PC-9 (cell line): ENCODE measurements around the gene CNIH2.

ENCODE experiments used
- EZH2 ChIP-seq: fragments of 200-600 bp; sonication (generic); IDR thresholded peaks from 2 replicates; pipeline ENCODE4 v1.8.0; 2017; ENCODE audit warnings: antibody characterized with exemption, low read depth
- TF ChIP-seq, protein P1 (sequence below): fragments of 200-600 bp; sonication (generic); conservative IDR thresholded peaks from 2 replicates; pipeline ENCODE4 v1.6.1; 2017; ENCODE audit warnings: mixed run types, antibody characterized with exemption, mild to moderate bottlenecking, moderate library complexity

DNA sequence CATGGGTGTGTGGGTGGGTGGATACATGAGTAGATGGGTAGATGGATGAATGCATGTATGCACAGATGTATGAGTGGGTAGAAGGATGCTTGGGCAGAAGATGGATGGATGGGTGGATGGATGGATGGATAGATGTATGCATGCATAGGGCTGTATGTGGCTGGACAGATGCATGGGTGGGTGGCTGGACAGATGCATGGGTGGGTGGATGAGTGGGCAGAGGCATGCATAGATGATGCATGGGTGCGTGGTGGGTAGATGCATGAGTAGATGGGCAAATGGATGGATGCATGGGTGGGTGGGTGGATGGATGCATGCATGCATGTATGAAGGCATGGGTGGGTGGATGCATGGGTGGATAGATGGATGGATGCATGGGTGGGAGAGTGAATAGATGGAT is 45.7 kb downstream of the CNIH2 start:
- TF ChIP-seq, protein P1, sequence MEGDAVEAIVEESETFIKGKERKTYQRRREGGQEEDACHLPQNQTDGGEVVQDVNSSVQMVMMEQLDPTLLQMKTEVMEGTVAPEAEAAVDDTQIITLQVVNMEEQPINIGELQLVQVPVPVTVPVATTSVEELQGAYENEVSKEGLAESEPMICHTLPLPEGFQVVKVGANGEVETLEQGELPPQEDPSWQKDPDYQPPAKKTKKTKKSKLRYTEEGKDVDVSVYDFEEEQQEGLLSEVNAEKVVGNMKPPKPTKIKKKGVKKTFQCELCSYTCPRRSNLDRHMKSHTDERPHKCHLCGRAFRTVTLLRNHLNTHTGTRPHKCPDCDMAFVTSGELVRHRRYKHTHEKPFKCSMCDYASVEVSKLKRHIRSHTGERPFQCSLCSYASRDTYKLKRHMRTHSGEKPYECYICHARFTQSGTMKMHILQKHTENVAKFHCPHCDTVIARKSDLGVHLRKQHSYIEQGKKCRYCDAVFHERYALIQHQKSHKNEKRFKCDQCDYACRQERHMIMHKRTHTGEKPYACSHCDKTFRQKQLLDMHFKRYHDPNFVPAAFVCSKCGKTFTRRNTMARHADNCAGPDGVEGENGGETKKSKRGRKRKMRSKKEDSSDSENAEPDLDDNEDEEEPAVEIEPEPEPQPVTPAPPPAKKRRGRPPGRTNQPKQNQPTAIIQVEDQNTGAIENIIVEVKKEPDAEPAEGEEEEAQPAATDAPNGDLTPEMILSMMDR: no peak
- TF ChIP-seq EZH2: no peak
